Cerebellar nuclear complex (tissue), 1 donor: ENCODE results near the gene PSMC5.

Experiments
- DNase-seq, 2 experiments: peaks; one replicate each; lab custom pipeline; 2025; lab: John Stamatoyannopoulos, UW

Gene PSMC5

DNA sequence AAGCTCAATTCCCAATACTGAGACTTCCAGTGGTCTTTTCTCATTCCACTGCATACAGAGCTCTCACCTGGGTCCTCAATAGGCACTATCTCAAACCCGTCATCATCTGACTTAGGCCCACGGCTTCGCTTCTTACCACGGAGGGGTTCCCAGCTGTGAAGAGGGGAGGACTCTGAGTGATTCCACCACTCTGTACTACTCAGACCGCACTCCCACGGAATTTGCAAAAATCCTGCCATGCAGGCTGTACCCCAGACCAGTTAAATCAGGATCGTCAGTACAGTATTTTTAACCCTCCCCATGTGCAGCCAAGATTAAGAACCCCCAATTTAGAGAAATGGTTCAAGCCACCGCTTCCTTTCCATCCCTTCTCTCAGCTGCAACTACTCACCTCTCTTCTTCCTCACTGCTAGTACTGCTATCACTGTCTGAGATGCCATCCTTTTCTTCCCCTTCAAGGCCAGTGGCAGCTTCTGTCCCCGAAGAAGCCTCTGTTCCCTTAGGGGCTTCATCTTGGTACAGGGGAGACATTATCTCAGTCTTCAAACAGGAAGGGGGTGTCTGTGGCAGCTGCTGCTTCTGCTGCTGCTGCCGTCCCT, 6.2 kb upstream of the PSMC5 start:
- DNase-seq: no peak

DNA sequence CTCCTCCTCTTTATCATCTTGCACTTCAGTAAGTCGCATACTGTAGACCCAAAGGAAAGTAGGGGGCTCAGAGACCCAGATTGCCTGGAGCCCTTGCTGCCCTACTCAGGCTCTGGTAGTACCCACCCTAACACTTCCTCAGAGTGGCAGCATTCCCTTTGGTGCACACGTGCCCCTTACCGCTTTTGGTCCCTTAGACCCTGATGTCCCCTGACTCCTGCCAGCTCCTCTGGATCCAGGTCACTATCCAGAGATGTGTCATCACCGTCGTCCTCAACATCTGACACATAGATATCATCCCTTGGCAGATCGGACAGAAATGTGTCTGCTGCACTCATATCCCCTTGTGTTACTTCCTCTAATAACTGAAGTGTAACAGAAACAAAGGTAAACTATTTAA, 5.4 kb upstream of the PSMC5 start:
- DNase-seq: no peak

DNA sequence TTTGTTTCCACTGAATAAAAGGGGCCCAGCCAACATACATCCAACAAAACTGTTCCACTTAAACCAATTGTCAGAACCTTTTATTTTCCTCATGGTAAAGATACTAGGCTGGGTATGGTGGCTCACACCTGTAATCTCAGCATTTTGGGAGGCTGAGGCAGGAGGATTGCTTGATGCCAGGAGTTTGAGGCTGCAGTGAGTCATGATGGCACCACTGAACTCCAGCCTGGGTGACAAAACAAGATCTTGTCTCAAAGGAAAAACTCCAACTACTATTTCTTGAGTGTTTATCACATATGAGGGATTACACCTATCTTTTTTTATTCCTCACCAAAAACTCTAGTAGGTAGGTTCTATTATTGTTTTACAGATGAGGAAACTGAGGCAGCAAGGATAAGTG, 4.7 kb upstream of the PSMC5 start:
- no peak for DNase-seq

DNA sequence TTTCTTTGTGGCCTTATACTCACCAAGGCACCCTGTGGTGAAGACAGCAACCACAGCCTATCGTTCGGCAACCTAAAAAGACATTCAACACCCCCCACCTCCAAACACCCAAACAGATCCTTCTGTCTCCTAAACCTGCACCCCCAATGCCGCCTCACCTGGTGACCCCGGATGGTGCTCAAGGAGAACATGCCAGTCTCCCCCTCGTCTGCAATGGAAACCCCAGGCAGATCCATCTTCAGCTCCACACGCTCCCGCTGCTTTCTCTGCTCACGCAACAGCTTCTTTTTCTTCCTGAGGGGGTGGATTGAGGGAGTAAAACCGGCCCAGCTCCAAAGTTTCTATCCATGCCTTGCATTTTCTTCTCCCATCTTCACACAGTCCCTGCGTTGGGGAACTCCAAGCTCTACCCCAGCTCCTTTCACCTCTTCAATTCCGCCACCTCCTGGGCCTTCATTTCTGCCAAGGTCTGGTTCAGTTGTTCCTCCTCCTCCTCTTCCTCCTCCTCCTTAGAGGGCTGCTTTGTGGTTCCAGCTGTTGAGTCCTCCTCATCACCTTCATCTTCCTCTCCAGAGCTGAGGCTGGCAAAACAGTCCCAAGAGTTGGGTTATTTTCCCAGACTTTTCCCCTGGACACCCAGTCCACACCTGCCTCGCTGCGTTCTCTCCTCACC, 3.4 kb upstream of the PSMC5 start:
- no peak for DNase-seq

DNA sequence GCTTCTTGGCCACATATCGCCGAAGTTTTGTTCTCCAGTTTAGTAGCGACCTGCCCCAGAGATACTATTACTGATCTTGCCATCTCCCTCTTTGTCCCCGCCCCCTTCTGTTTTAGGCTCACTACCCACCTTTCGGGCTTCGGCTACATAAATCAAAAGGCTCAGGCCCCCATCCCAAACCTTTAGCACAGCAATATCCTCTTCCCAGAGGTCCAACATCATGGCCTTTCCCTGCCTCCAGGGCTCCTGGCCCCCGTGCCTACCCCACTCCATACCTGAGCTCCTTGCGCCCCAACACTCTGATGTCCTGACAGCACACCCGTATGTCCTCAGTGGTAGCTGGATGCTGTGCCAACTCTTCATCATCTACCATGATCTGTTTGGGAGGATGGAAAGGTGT, 2.9 kb upstream of the PSMC5 start:
- no peak for DNase-seq

DNA sequence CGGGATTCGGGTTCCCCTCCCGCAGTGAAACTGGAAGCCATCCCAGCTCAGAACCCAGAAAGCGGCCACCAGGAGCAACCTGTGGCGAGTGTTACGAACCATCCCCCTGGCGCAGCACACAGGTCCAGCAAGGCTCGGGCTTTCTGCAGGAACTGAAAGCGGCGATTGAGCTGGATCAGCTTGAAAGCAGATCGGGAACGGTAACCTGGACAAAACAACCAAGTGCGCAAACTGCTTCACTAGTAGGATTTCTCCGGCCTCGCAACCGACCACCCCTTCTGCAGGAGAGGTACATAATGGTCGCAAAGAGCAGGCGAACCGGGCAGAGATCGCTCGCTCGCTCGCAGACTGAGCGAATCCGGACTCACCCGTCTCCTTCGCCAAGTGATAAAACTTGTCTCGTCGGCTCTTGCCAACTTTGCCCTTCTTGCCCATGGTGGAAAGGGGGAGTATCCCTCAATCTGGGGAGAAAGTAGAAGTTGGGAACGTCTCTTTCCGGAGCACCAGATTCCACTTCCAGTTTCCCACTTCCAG, 696 bp upstream of the PSMC5 start:
- DNase-seq: no peak

DNA sequence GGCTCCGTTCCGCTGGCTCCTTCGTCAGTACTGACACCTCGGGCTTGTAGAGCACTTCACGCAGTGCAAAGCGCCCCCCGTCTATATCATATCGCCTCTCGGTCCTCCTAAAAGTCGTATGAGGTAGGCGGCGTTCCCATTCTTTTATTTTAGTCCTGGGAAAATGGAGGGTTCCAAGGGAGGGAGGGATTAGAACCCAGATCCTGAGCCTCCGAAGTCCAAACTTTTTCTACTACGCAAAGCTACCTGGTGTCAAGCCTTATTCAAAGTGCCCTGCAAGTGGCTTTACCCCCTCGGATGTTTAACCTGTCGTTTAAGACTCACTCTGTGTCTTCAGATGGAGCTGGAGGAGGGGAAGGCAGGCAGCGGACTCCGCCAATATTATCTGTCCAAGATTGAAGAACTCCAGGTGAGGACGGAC, 580 bp downstream of the PSMC5 start:
- no peak for DNase-seq

DNA sequence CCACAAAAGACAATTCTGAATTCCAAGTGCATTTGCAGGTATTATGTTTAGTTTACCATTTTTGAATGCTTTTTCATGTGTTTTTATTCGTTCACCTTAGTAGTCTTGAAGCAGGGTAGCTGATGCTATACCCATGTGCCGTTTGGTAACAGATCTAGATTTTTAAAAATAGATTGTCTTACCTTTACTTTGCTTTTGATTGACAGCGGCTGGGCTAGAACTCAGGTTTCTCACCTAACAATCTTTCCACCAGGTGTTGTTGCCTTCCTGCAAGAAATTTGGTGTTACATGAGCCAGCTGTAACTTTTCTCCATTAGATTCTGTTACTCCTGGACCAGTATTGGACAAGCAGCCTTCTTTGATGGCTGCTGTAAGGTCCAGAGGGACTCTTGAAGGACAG, 1.7 kb downstream of the PSMC5 start:
- no peak for DNase-seq

DNA sequence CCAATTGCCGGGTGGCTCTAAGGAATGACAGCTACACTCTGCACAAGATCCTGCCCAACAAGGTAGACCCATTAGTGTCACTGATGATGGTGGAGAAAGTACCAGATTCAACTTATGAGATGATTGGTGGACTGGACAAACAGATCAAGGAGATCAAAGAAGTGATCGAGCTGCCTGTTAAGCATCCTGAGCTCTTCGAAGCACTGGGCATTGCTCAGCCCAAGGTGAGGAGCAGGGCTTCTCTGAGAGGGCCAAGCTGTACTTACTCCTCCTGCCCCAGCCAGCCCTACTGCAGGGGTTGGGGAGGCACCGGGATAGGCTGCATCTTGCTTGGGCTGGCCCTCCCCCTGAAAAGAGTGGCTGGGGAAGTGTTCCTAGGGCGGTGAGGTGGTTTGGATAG, 3.0 kb downstream of the PSMC5 start:
- DNase-seq: no peak

DNA sequence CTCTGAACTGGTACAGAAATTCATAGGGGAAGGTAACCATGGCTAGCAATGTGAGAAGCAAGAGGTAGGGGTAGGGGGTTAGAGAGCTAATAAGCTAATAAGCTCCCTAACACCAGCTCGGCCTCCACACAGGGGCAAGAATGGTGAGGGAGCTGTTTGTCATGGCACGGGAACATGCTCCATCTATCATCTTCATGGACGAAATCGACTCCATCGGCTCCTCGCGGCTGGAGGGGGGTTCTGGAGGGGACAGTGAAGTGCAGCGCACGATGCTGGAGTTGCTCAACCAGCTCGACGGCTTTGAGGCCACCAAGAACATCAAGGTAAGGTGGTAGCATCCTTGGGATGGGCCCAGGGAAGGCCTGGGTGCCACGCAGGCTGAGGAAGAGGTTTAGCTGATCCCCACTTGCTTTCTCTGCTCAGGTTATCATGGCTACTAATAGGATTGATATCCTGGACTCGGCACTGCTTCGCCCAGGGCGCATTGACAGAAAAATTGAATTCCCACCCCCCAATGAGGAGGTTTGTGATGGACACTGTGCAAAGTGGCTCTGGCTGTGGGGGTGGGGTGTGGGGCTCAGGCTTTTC, 3.8 kb downstream of the PSMC5 start:
- DNase-seq: no peak

DNA sequence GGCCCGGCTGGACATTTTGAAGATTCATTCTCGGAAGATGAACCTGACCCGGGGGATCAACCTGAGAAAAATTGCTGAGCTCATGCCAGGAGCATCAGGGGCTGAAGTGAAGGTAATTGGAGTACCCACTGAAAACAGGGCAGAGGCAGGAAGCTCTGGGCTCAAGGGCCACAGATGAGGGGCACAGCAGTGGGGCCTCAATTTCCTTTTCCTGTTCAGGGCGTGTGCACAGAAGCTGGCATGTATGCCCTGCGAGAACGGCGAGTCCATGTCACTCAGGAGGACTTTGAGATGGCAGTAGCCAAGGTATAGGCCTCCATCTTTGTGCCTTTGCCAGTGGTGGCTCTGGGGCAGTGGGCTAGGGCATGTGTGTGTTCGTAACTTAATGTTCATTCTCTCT, 4.3 kb downstream of the PSMC5 start:
- DNase-seq: no peak

DNA sequence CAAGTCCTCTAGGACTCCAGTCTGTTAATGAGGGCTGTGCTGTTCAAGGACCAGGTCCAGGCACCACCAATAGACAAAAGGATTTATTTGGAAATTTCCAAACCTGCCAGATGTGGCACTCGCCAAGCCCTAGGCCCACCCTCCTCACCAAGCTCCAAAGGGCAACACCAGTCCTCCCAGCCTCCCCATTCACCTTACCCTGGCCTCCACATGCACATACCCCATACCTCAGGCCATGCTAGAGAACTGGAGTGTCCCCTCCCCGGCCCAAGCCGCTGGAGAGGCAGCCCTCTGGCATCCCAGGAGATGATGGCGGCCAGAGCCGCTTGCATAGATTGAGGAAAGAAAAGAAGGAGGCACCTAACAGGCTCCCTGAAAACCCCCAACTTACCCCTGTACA, 4.8 kb downstream of the PSMC5 start:
- DNase-seq: no peak

DNA sequence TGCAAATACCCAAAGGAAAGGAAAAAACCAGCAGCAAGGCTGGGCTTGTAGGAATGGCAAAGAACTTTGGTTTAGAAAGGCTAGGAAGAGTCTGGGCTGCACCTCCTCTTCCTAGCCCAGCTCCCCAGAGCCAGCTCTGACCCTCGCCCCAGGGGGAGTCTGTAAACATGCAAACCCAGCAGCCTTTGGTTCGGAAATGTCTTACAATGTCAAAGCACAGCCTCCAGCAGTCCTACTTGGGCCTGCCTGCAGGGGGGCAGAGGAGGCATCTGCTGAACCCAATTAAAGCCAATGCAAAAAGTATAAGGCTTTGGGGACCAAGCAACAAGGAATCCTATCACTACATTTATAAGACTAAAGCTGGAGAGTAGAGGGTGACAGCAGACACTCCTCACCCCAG, 5.2 kb downstream of the PSMC5 start:
- DNase-seq: no peak

DNA sequence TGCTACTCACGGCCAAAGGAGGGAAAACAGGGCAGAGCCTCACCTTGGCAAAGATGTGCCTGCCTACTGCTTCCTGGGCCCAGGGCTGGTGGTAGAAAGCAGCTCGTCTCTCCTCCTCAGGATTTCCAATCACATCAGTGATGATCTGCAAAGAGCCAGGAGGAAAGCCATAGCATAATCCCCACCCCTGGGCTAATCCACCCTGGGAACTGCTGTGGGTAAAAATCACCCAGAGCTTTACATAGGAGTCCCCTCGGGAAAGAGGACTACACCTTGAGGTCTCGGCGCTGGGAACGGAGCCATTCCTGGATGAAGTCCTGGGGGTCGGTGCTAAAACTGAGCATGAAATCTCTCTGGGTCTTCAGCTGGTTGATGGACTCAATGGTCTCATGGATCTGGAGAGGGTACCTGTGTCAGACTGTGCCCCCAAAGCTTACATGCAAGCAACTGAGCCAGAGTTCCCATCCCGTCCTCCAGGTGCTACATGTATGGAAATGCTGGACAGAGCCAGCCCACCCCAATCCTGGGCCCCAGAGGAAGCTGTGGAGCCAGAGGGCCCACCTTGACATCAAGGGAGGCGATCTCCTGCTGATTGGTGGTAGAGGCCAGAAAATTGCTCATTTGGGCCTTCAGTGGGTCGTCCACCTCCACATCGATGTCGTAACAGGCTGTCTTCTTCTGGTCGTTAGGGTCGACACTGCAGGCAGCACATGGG, 6.0 kb downstream of the PSMC5 start:
- no peak for DNase-seq

DNA sequence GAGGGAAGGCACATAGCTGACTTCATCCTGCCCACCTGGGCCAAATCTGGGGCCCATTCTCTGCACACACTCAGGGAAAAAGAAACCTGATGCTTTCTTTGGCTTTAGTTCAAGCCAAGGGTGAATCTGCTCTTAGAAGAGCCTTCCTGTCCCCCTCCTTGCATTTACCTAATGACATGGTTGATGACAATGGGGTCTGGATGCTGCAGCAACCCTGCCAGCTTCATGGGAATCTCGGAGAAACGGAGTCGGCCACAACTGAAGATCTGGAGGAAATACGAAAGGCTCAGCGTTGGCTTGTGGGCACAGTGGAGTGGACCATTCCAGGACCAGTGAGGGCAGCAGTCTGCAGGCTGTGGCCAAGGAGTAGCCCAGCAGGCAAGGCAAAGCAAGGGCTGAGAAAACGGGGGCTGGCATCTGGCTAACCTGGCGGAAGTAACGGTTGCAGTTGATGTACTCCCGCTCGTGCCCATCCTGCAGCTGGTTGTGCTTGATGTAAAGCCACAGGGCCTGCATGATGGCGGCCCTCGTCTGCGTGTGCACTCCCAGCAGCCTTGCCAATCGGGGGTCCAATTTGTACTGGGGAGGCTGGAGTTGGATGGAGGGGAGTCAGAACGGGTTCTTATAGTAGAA, 6.6 kb downstream of the PSMC5 start:
- no peak for DNase-seq

DNA sequence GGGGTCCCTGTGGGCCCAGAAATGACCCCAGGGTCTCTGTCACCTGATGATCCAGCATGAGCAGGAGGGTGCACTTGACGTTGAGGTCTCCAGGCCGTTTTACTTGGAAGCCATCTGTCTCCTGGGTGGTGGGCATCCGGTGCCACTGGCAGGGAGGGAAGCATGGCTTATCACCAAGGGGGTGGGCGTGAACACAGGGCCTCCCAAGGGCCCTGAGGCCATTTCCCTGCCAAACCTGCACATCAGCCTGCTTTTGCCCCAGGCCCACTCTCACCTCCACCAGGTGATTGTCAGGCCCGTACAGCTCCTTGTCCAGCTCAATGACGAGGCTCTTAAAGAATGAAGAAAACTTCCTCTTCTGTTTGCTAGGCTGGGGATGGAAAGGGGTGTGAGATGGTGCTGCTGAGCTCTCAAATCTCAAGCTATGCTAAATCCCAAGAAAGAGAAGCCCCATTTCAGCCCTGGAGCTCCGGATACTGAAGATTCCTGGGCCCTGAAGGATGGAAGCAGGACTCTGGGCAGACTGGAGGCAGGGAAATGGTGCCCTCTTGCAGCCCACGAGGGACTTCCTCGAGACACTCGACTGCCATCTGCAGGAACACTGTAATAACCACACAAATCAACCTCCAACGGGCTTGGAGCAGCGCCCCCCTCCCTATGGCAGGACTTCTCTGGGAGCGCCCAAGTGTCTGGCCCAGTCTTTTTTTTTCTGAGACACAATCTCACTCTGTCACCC, 7.4 kb downstream of the PSMC5 start:
- no peak for DNase-seq

DNA sequence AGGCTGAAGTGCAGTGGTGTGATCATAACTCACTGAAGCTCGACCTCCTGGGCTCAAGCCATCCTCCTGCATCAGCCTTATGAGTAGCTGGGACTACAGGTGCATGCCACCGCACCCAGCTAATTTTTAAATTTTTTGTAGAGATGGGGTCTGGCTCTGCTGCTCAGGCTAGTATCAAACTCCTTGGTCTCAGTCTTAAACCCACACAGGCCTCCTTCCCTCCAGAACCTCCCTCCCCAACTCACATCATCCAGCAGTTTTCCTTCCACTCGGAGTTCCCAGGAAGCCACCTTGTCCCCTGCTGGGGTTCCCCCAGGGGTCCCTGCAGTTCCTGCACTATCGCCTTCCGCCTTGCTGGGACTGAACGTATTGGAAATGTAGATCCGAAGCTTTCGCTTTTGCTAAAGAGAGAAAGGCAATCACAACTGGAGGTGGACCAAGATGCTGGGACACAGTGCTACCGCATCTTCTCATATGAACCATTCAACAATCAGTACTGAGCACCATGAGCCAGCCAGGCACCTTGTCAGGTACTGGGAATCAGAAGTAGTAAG, 8.0 kb downstream of the PSMC5 start:
- DNase-seq: no peak

DNA sequence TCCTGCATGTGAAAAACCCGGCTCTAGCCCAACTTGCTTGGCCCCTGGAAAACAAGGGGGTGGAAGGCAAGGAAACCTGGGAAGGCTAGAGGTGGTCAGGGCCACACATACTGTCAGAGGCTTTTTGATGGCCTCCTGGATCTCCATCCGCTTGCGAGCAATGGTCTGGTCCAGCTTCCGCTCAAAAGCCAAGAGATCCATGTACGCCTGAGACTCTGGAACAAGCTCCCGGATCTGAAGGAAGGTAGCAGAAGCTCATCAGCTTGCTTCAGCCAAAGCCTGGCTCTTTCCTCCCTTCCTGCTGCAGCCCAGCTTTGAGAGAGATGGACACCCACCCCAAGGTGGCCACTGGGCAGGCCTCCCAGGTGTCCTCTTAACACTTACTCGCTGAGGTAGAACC, 9.6 kb downstream of the PSMC5 start:
- DNase-seq: no peak

DNA sequence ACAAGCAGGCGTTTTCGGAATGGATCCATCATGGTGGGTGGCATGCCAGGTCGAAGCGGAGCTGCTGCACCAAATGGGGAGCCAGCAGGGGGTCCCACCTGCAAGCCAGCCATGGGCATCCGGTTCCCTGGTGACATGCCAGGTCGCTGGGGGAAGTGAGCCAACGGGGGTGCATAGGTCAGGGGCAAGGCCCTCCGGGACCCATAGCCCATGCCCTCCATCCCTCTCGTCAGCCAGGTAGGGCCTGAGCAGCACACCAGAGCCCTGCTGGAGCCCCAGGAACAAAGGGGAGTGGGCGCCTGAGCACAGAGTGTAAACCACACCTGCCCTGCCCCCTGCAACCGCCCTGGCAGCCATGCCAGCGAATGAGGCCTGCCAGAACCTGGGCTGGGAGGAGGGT, 10.2 kb downstream of the PSMC5 start:
- DNase-seq: no peak

DNA sequence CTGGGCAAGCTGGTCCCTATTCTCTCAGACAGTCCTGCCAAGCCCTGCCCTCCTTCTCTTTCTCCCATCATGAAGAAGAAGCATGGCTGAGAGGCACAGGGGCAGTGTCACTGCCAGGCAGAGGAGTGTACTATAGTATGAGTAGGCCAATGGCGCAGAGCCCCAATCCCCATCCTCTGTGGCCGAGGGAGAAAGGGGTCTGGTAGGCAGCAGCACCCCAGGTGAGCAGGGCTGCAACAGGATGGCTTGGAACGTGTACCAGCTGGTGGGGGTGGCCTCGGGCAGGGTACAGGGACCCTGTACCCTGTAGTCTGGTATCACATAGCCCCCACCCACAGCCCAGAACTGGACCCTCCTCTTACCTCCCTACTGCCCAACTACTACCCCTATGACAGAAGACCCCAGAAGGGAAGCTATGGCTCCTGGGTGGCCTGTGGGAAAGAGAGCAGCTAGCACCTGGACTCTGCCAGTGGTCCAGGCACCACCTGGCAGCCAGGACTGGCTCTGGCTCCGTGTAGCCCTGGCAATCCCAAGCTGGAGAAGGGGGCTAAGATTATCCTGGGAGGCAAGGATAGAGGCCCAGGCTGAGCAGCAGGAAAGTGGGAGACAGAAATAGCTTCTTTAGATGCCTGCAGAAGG, 10.8 kb downstream of the PSMC5 start:
- DNase-seq: peak in 1 of 2 experiments; percentile 66

DNA sequence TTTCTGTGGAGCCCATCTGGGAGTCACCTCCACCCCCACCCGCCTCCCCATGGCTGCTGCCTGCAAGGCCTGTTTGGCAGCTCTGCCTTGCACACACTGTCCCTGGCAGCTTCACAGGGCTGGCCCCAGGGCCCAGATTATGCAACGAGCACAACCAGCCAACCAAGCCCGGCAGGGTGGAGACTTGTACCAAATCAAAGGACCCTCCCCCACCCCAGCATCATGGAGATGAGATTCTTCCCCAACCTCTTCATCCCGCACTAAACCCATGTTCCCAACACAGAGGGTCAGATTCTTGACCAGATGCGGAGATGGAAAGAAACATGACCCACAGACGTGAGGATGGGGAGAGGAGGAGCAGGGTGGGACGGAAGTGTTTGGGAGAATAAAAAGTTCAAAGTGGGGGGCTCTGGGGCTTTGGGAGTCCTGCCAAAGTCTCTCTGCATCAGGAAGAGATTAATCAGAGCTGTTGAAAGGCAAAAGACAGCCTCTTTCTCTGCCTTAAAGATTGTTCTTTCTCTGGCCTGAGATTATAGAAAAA, 11.5 kb downstream of the PSMC5 start:
- peak; percentile 80 to 87 for DNase-seq
